H54 (cell line): Measurements from ENCODE around the gene DNM3.

ENCODE experiments used
- DNase-seq: peaks from one replicate; pipeline ENCODE4 v3.0.0; 2011; ENCODE audit warnings: low spot score, mixed read lengths; ENCODE audit not compliant: insufficient read length
- FAIRE-seq: peaks from 3 replicates; lab custom pipeline; 2011; peaks lifted over from hg19 to GRCh38; lab: Jason Lieb, UNC
- POLR2A ChIP-seq: IDR thresholded peaks from 2 replicates; pipeline ENCODE4 v1.6.1; 2011; ENCODE audit warnings: low read depth, mild to moderate bottlenecking, low read length

DNM3 gene

GRCh38 chr1:172132836-172133235 is 291.5 kb downstream of the DNM3 start:
- no peak for FAIRE-seq

GRCh38 chr1:172134087-172134731 is 292.9 kb downstream of the DNM3 start:
- peak; percentile 30 for FAIRE-seq
- TF ChIP-seq POLR2A, result no peak

More at GRCh38 chr1:172132836-172133235, 291.5 kb downstream of the DNM3 start:
- no peak for DNase-seq
- TF ChIP-seq POLR2A, result no peak

GRCh38 chr1:172135076-172135672 is 293.9 kb downstream of the DNM3 start:
- DNase-seq (no peak), FAIRE-seq (peak; percentile 73)
- no peak for TF ChIP-seq POLR2A

More at GRCh38 chr1:172134087-172134731, 292.9 kb downstream of the DNM3 start:
- DNase-seq, result no peak

- no peak for TF ChIP-seq POLR2A
- FAIRE-seq, result no peak
- DNase-seq, result no peak
Observed at GRCh38 chr1:172135978-172136610, 294.8 kb downstream of the DNM3 start.

GRCh38 chr1:172136925-172137324 is 295.6 kb downstream of the DNM3 start:
- no peak for TF ChIP-seq POLR2A
- FAIRE-seq (no peak), DNase-seq (no peak)

- FAIRE-seq, result no peak
- DNase-seq, result no peak
- no peak for TF ChIP-seq POLR2A
Observed at GRCh38 chr1:172137703-172138454, 296.6 kb downstream of the DNM3 start.

- DNase-seq, result no peak
- no peak for TF ChIP-seq POLR2A
- no peak for FAIRE-seq
Observed at GRCh38 chr1:172138634-172139033, 297.3 kb downstream of the DNM3 start.

GRCh38 chr1:172139196-172139595 is 297.9 kb downstream of the DNM3 start:
- FAIRE-seq, result no peak
- TF ChIP-seq POLR2A, result no peak
- DNase-seq, result no peak

- no peak for DNase-seq
- no peak for FAIRE-seq
- TF ChIP-seq POLR2A, result no peak
Observed at GRCh38 chr1:172140072-172140471, 298.8 kb downstream of the DNM3 start.

- TF ChIP-seq POLR2A, result no peak
- no peak for DNase-seq
- no peak for FAIRE-seq
Observed at GRCh38 chr1:172140591-172140990, 299.3 kb downstream of the DNM3 start.

- TF ChIP-seq POLR2A, result no peak
- FAIRE-seq, result no peak
- DNase-seq, result no peak
Observed at GRCh38 chr1:172141341-172141881, 300.1 kb downstream of the DNM3 start.

GRCh38 chr1:172142324-172142723 is 301.0 kb downstream of the DNM3 start:
- FAIRE-seq (no peak), DNase-seq (no peak)
- TF ChIP-seq POLR2A, result no peak

- TF ChIP-seq POLR2A, result no peak
- FAIRE-seq (no peak), DNase-seq (no peak)
Observed at GRCh38 chr1:172143384-172144055, 302.2 kb downstream of the DNM3 start.
